HepG2 (cell line): ENCODE results near the gene ISCA1. TPM values are rescaled to one million over a fixed set of nuclear protein-coding genes. Genes with fewer than 3 reads are reported as not detected.

Experiments used
- ATAC-seq: fragments of 200-7000 bp; cut with Tn5 transposase; 3 replicates; pipeline ENCODE4 v1.9.1; 2020; ENCODE audit warnings: mild to moderate bottlenecking, moderate library complexity
- BruUV-seq: library from RNA; stranded (reverse); fragments of 400-500 nt; replicated peaks from 2 replicates; lab custom pipeline; 2021; lab: Mats Ljungman, UMichigan
- CTCF ChIA-PET: fragments of 300-600 bp; formaldehyde crosslinking; extraction: SDS; loops from one replicate; lab custom pipeline; 2021; ENCODE audit warnings: low total read pairs, inconsistent platforms, low intra/inter-chr PET ratio; lab: Yijun Ruan, JAX
- POLR2A ChIA-PET: fragments of 350-600 bp; sonication (Branson Sonifier 250); formaldehyde crosslinking; loops from one replicate; lab custom pipeline; 2020; ENCODE audit warnings: antibody characterized with exemption, inconsistent platforms; lab: Yijun Ruan, JAX
- DNase-seq: peaks from one replicate; pipeline ENCODE4 v3.0.0-alpha.2; 2015; ENCODE audit warnings: low spot score
- FAIRE-seq: peaks from 3 replicates; lab custom pipeline; 2011; peaks lifted over from hg19 to GRCh38; lab: Jason Lieb, UNC
- H2AFZ ChIP-seq: one replicate; pipeline ENCODE4 v1.6.1; 2011; ENCODE audit warnings: low read length, inconsistent platforms
- H3K27ac ChIP-seq: fragments of 300-600 bp; 3 replicates; pipeline ENCODE4 v1.8.0; 2011; ENCODE audit warnings: mixed run types, mild to moderate bottlenecking, mixed read lengths, low read length, inconsistent platforms; ENCODE audit not compliant: insufficient read depth; ENCODE audit errors: extremely low read length
- H3K27me3 ChIP-seq, 2 experiments: fragments of 200-600 bp in 1 of 2; 2 replicates in 1 of 2; 3 replicates in 1 of 2; pipeline versions ENCODE4 v1.6.0 to v1.8.0; 2011; ENCODE audit warnings: low read length in 2 of 2, mild to moderate bottlenecking in 2 of 2, moderate library complexity in 2 of 2, inconsistent platforms in 1 of 2; ENCODE audit not compliant: insufficient read depth in 2 of 2, control insufficient read depth in 1 of 2
- H3K36me3 ChIP-seq, 2 experiments: fragments of 200-600 bp in 1 of 2; replicated peaks in 1 of 2; 2 replicates in 1 of 2; 3 replicates in 1 of 2; pipeline versions ENCODE4 v1.5.1 to v1.8.0; 2011; ENCODE audit warnings: low read length in 2 of 2, inconsistent platforms in 1 of 2; ENCODE audit not compliant: insufficient read depth in 2 of 2, control insufficient read depth in 1 of 2
- H3K4me1 ChIP-seq: 2 replicates; pipeline ENCODE4 v1.5.1; 2012; ENCODE audit warnings: low read length, inconsistent platforms; ENCODE audit not compliant: insufficient read depth
- H3K4me2 ChIP-seq: 2 replicates; pipeline ENCODE4 v1.6.0; 2011; ENCODE audit warnings: low read depth, low read length, inconsistent platforms
- H3K4me3 ChIP-seq, 3 experiments: fragments of 200-600 bp in 1 of 3; sonication (generic), shearing (Covaris generic) in 1 of 3; replicated peaks in 1 of 3; 2 replicates each; pipeline ENCODE4 v1.5.1; 2011 to 2016; ENCODE audit warnings: low read length in 3 of 3, inconsistent platforms in 2 of 3, low read depth in 2 of 3, mild to moderate bottlenecking in 2 of 3, control low read depth in 1 of 3, mixed read lengths in 1 of 3; ENCODE audit not compliant: insufficient read depth in 1 of 3
- H3K79me2 ChIP-seq: one replicate; pipeline ENCODE4 v1.6.1; 2011; ENCODE audit warnings: low read length, inconsistent platforms; ENCODE audit not compliant: insufficient read depth
- H3K9ac ChIP-seq: 2 replicates; pipeline ENCODE4 v1.6.0; 2011; ENCODE audit warnings: mild to moderate bottlenecking, low read depth, low read length, inconsistent platforms; ENCODE audit not compliant: insufficient read depth
- H3K9me3 ChIP-seq: 2 replicates; pipeline ENCODE4 v1.5.1; 2012; ENCODE audit warnings: mild to moderate bottlenecking, low read length
- H4K20me1 ChIP-seq: 2 replicates; pipeline ENCODE4 v1.6.0; 2011; ENCODE audit warnings: inconsistent platforms, mild to moderate bottlenecking, low read length, moderate library complexity; ENCODE audit not compliant: insufficient read depth
- CTCF ChIP-seq: sonication (generic); formaldehyde crosslinking; IDR thresholded peaks from 2 replicates; pipeline ENCODE4 v1.5.0; 2020; ENCODE audit warnings: mild to moderate bottlenecking, missing genetic modification reagents, moderate library complexity
- ETV5 ChIP-seq: IDR thresholded peaks from 2 replicates; pipeline ENCODE4 v1.6.1; 2018; ENCODE audit warnings: missing biosample characterization, missing genetic modification reagents, inconsistent platforms, borderline replicate concordance
- HMGXB4 ChIP-seq, 2 experiments: sonication (generic) in 1 of 2; formaldehyde crosslinking in 1 of 2; IDR thresholded peaks; 2 replicates each; pipeline versions ENCODE4 v1.4.0 to v1.6.1; 2018 to 2020; ENCODE audit warnings: missing genetic modification reagents in 2 of 2, borderline replicate concordance in 1 of 2, low read depth in 1 of 2, mild to moderate bottlenecking in 1 of 2, missing biosample characterization in 1 of 2
- HNF4A ChIP-seq: sonication (generic); formaldehyde crosslinking; IDR thresholded peaks from 2 replicates; pipeline ENCODE4 v1.4.0; 2020; ENCODE audit warnings: missing genetic modification reagents
- MAZ ChIP-seq, 2 experiments: sonication (generic) in 1 of 2; formaldehyde crosslinking in 1 of 2; IDR thresholded peaks; 2 replicates each; pipeline versions ENCODE4 v1.5.0 to v1.6.1; 2012 to 2020; ENCODE audit warnings: low read depth in 2 of 2, mild to moderate bottlenecking in 2 of 2, borderline replicate concordance in 1 of 2, improper control_type of control experiment in 1 of 2, low read length in 1 of 2, missing genetic modification reagents in 1 of 2, moderate library complexity in 1 of 2
- MNT ChIP-seq: fragments of 450-650 bp; IDR thresholded peaks from 2 replicates; pipeline ENCODE4 v1.6.1; 2016
- ZNF12 ChIP-seq: sonication (generic); formaldehyde crosslinking; IDR thresholded peaks from 2 replicates; pipeline ENCODE4 v1.5.0; 2020; ENCODE audit warnings: missing genetic modification reagents
- ZNF329 ChIP-seq: sonication (generic); formaldehyde crosslinking; IDR thresholded peaks from 2 replicates; pipeline ENCODE4 v1.9.0; 2021; ENCODE audit warnings: low read depth, mild to moderate bottlenecking, missing genetic modification reagents
- ZNF513 ChIP-seq: sonication (generic); formaldehyde crosslinking; conservative IDR thresholded peaks from 2 replicates; pipeline ENCODE4 v1.5.0; 2020; ENCODE audit warnings: missing genetic modification reagents
- ZNF577 ChIP-seq: sonication (generic); formaldehyde crosslinking; IDR thresholded peaks from 2 replicates; pipeline ENCODE4 v1.4.0; 2020; ENCODE audit warnings: mild to moderate bottlenecking, low read depth, missing genetic modification reagents, borderline replicate concordance
- ZNF704 ChIP-seq: sonication (generic); formaldehyde crosslinking; IDR thresholded peaks from 2 replicates; pipeline ENCODE4 v1.8.1; 2023; ENCODE audit warnings: mild to moderate bottlenecking, inconsistent platforms, moderate library complexity, missing genetic modification reagents, borderline replicate concordance
- ZXDC ChIP-seq: sonication (generic); formaldehyde crosslinking; IDR thresholded peaks from 2 replicates; pipeline ENCODE4 v1.5.0; 2020; ENCODE audit warnings: mild to moderate bottlenecking, missing genetic modification reagents
- WGBS: methylation state at CpG from one replicate; pipeline ENCODE4 v1.1.6; 2017; ENCODE audit warnings: low lambda C conversion rate; 5-methylcytosine and 5-hydroxymethylcytosine counted together
- in situ Hi-C: cut with HindIII; loops from 2 replicates; pipeline ENCODE4 v1.10.0; 2017; ENCODE audit warnings: low pct_unique_long_range_greater_than_20kb; ENCODE audit not compliant: extremely low pct_ligation_motif_present
- intact Hi-C: fragments of 100-400 bp; cut with micrococcal nuclease; formaldehyde crosslinking; loops from one replicate; pipeline ENCODE4 v1.10.0; 2022; ENCODE audit not compliant: unreplicated experiment
- polyA plus RNA-seq, 8 experiments: library from polyadenylated mRNA; depleted of rRNA in 3 of 8; stranded (reverse) in 7 of 8; unstranded in 1 of 8; fragments of >200 nt; fragmentation: Illumina TruSeq in 4 of 8; extraction: Trizol in 4 of 8; gene quantifications; 2 replicates each; pipeline versions ENCODE4 v1.2.1 to v1.2.3, GENCODE V29; 2011 to 2016; ENCODE audit warnings: low read depth in 4 of 8, missing spikeins in 1 of 8, mixed read lengths in 1 of 8; ENCODE audit not compliant: insufficient read depth in 1 of 8
- total RNA-seq, 5 experiments: library from RNA; depleted of rRNA; stranded (reverse); fragments of >200 nt; fragmentation: Illumina TruSeq; extraction: Trizol; gene quantifications; 2 replicates each; pipeline ENCODE4 v1.2.3, GENCODE V29; 2016; ENCODE audit warnings: low read depth in 1 of 5

Gene ISCA1
- total and polyA plus RNA-seq, 2 of the 13 experiments (the other 11 are each of a cell fraction or from before 2014, with no cell fraction given), result 29.2 to 40.9 TPM

GRCh38 chr9:86246752-86247161, 35.6 kb downstream of the ISCA1 start:
- H3K27me3 ChIP-seq, result no peaks in the 10 kb centered on the region
- intact Hi-C loops (no loop called here), in situ Hi-C loops (no loop called here)
- 3% methylated on average over 4 of the region's 6 CpGs for WGBS
- peak overlapping the region in 2 of 3 experiments; percentile 16 to 29; a peak in 3 of 6 replicates for H3K4me3 ChIP-seq
- peaks cover 25% of the 10 kb centered on the region for H3K4me1 ChIP-seq
- no peaks in the 10 kb centered on the region for H3K36me3 ChIP-seq
- CTCF ChIA-PET, result no interaction called here
- H4K20me1 ChIP-seq, result no peaks in the 10 kb centered on the region
- H3K9me3 ChIP-seq, result no peaks in the 10 kb centered on the region
- POLR2A ChIA-PET, result no interaction called here
- no TSS peak for BruUV-seq
- H3K27ac ChIP-seq, result no peak overlapping the region
- FAIRE-seq, result peak; percentile 59
- no peak overlapping the region for H3K9ac ChIP-seq
- peak; percentile 61 for DNase-seq
- ATAC-seq, result peak; percentile 100
- peak overlapping the region; percentile 55 for H3K4me2 ChIP-seq
- no peak overlapping the region for H2AFZ ChIP-seq
- H3K79me2 ChIP-seq, result no peaks in the 10 kb centered on the region
- TF ChIP-seq ETV5 (CRISPR knock-in tag) (peak; percentile 44; the same call in 1 of the 2 replicates), MAZ (IDR thresholded peaks at IDR 0.05; ENCODE audit: borderline replicate concordance, low read depth, low read length) (no peak), MAZ (CRISPR knock-in tag; IDR thresholded peaks at IDR 0.05; ENCODE audit: low read depth) (no peak), CTCF (CRISPR knock-in tag) (peak; percentile 79), ZNF12 (CRISPR knock-in tag) (no peak), ZNF704 (CRISPR knock-in tag) (no peak), ZNF577 (no peak), ZXDC (no peak), ZNF513 (CRISPR knock-in tag) (no peak), HMGXB4 (CRISPR knock-in tag; IDR thresholded peaks at IDR 0.05; ENCODE audit: borderline replicate concordance in 1 of 2, low read depth in 1 of 2) (peak in 1 of 2 experiments; percentile 30; a peak in 2 of 4 replicates), HNF4A (CRISPR knock-in tag) (peak; percentile 80), MNT (no peak), ZNF329 (no peak)
